Measurements from ENCODE around the gene C19orf67. TPM values are rescaled to one million over a fixed set of nuclear protein-coding genes. Genes with fewer than 3 reads are reported as not detected.
"Not testable (repeated sequence)": the region's sequence is repeated elsewhere in the genome, so short reads cannot be mapped to it uniquely, and the experiment has no call there.

Gene C19orf67
- total and polyA plus RNA-seq, 2 experiments from 2014 or later, result not detected

DNA sequence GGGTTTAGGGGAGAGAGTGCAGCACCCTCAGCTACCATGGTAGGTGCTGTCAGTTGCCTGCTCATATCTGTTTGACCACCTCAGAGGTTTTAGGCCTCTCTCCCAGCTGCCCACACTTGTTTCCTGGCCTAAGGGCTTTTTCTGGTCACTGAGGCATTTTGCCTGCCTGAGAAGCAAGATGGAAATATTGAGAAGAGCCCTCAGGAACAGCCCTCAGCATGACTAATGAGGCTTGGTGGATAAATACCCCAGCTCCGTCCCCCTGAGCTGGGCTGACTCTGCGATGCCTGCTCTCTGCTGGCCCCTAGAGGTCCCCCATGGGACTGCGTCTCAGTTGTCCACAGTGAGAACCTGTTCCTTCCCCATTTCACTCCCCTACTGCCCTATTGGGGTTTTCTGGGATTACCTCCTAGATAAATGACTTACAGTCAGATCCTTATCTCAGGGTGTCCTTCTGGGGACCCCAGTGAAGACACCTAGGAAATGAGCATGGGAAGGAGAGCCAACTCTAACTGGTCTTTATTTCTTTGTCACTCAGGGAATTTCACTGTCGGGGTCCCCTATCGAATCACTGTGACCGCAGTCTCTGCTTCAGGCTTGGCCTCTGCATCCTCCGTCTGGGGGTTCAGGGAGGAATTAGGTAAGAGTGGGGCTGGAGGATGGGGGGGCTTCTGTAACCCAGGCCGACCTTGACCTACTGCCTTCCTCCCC, 37.0 kb downstream of the C19orf67 start:
- no peak overlapping the region for H3K27ac ChIP-seq (ENCODE audit: low read depth)
- H3K4me3 ChIP-seq, result no peak overlapping the region
- H3K4me1 Mint-ChIP-seq, result no peaks in the 10 kb centered on the region
- H3K27me3 Mint-ChIP-seq (ENCODE audit: insufficient read depth, low read depth, poor library complexity), result peaks cover 8% of the 10 kb centered on the region
- H3F3A ChIP-seq (replicated peaks; ENCODE audit: low read depth), result no peaks in the 10 kb centered on the region
- no peak overlapping the region for H2AFZ ChIP-seq
- no peaks in the 10 kb centered on the region for H3K79me2 ChIP-seq (replicated peaks; ENCODE audit: insufficient read depth)
- no peak overlapping the region for H3K4me2 ChIP-seq
- H3K9me2 ChIP-seq (ENCODE audit: insufficient read depth), result no peaks in the 10 kb centered on the region
- H3K4me3 Mint-ChIP-seq, result no peak overlapping the region
- peaks cover 8% of the 10 kb centered on the region; the same call in 2 of the 3 replicates for H3K9me3 Mint-ChIP-seq
- H3K36me3 ChIP-seq (ENCODE audit: insufficient read depth), result no peaks in the 10 kb centered on the region
- TF ChIP-seq ZNF331 (CRISPR knock-in tag; IDR thresholded peaks at IDR 0.05; ENCODE audit: low read depth), result no peak
- TF ChIP-seq EZH2phosphoT487 (IDR thresholded peaks at IDR 0.05; ENCODE audit: unreplicated experiment), result no peak
- TF ChIP-seq, protein P1, sequence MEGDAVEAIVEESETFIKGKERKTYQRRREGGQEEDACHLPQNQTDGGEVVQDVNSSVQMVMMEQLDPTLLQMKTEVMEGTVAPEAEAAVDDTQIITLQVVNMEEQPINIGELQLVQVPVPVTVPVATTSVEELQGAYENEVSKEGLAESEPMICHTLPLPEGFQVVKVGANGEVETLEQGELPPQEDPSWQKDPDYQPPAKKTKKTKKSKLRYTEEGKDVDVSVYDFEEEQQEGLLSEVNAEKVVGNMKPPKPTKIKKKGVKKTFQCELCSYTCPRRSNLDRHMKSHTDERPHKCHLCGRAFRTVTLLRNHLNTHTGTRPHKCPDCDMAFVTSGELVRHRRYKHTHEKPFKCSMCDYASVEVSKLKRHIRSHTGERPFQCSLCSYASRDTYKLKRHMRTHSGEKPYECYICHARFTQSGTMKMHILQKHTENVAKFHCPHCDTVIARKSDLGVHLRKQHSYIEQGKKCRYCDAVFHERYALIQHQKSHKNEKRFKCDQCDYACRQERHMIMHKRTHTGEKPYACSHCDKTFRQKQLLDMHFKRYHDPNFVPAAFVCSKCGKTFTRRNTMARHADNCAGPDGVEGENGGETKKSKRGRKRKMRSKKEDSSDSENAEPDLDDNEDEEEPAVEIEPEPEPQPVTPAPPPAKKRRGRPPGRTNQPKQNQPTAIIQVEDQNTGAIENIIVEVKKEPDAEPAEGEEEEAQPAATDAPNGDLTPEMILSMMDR (conservative IDR thresholded peaks at IDR 0.05; ENCODE audit: low read depth in 2 of 2), result peak; percentile 84 to 86
- TF ChIP-seq, protein P2, sequence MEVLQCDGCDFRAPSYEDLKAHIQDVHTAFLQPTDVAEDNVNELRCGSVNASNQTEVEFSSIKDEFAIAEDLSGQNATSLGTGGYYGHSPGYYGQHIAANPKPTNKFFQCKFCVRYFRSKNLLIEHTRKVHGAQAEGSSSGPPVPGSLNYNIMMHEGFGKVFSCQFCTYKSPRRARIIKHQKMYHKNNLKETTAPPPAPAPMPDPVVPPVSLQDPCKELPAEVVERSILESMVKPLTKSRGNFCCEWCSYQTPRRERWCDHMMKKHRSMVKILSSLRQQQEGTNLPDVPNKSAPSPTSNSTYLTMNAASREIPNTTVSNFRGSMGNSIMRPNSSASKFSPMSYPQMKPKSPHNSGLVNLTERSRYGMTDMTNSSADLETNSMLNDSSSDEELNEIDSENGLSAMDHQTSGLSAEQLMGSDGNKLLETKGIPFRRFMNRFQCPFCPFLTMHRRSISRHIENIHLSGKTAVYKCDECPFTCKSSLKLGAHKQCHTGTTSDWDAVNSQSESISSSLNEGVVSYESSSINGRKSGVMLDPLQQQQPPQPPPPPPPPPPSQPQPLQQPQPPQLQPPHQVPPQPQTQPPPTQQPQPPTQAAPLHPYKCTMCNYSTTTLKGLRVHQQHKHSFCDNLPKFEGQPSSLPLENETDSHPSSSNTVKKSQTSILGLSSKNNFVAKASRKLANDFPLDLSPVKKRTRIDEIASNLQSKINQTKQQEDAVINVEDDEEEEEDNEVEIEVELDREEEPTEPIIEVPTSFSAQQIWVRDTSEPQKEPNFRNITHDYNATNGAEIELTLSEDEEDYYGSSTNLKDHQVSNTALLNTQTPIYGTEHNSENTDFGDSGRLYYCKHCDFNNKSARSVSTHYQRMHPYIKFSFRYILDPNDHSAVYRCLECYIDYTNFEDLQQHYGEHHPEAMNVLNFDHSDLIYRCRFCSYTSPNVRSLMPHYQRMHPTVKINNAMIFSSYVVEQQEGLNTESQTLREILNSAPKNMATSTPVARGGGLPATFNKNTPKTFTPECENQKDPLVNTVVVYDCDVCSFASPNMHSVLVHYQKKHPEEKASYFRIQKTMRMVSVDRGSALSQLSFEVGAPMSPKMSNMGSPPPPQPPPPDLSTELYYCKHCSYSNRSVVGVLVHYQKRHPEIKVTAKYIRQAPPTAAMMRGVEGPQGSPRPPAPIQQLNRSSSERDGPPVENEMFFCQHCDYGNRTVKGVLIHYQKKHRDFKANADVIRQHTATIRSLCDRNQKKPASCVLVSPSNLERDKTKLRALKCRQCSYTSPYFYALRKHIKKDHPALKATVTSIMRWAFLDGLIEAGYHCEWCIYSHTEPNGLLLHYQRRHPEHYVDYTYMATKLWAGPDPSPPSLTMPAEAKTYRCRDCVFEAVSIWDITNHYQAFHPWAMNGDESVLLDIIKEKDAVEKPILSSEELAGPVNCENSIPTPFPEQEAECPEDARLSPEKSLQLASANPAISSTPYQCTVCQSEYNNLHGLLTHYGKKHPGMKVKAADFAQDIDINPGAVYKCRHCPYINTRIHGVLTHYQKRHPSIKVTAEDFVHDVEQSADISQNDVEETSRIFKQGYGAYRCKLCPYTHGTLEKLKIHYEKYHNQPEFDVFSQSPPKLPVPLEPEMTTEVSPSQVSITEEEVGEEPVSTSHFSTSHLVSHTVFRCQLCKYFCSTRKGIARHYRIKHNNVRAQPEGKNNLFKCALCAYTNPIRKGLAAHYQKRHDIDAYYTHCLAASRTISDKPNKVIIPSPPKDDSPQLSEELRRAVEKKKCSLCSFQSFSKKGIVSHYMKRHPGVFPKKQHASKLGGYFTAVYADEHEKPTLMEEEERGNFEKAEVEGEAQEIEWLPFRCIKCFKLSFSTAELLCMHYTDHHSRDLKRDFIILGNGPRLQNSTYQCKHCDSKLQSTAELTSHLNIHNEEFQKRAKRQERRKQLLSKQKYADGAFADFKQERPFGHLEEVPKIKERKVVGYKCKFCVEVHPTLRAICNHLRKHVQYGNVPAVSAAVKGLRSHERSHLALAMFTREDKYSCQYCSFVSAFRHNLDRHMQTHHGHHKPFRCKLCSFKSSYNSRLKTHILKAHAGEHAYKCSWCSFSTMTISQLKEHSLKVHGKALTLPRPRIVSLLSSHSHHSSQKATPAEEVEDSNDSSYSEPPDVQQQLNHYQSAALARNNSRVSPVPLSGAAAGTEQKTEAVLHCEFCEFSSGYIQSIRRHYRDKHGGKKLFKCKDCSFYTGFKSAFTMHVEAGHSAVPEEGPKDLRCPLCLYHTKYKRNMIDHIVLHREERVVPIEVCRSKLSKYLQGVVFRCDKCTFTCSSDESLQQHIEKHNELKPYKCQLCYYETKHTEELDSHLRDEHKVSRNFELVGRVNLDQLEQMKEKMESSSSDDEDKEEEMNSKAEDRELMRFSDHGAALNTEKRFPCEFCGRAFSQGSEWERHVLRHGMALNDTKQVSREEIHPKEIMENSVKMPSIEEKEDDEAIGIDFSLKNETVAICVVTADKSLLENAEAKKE (CRISPR knock-in tag; IDR thresholded peaks at IDR 0.05), result no peak
- TF ChIP-seq STAT1 (IDR thresholded peaks at IDR 0.05; ENCODE audit: unreplicated experiment), result no peak
- TF ChIP-seq EZH2 (IDR thresholded peaks at IDR 0.05; ENCODE audit: low read depth, unreplicated experiment), result no peak
- TF ChIP-seq, protein P3, sequence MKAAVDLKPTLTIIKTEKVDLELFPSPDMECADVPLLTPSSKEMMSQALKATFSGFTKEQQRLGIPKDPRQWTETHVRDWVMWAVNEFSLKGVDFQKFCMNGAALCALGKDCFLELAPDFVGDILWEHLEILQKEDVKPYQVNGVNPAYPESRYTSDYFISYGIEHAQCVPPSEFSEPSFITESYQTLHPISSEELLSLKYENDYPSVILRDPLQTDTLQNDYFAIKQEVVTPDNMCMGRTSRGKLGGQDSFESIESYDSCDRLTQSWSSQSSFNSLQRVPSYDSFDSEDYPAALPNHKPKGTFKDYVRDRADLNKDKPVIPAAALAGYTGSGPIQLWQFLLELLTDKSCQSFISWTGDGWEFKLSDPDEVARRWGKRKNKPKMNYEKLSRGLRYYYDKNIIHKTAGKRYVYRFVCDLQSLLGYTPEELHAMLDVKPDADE (IDR thresholded peaks at IDR 0.05), result no peak
- H3K4me1 ChIP-seq (ENCODE audit: insufficient read depth), result no peaks in the 10 kb centered on the region
- no peaks in the 10 kb centered on the region; the same call in 1 of the 2 replicates for H4K20me1 ChIP-seq (replicated peaks; ENCODE audit: insufficient read depth)
- no peaks in the 10 kb centered on the region for H3K27me3 ChIP-seq (ENCODE audit: insufficient read depth)
- ATAC-seq, result peak; percentile 98
- peak; percentile 86 for DNase-seq (ENCODE audit: low spot score)
- peaks cover 29% of the 10 kb centered on the region for H3K36me3 Mint-ChIP-seq (ENCODE audit: low read depth)
- no peak overlapping the region for H3K27ac Mint-ChIP-seq

DNA sequence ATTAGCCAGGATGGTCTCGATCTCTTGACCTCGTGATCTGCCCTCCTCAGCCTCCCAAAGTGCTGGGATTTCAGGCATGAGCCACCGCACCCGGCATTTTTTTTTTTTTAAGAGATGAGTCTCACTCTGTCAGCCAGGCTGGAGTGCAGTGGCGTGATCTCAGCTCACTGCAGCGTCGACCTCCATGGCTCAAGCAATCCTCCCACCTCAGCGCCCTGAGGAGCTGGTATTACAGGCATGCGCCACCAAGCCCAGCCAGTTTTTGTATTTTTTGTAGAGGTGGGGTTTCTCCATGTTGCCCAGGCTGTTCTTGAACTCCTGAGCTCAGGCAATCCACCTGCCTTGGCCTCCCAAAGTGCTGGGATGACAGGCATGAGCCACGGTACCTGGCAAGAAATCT, 37.7 kb downstream of the C19orf67 start:
- H3K36me3 Mint-ChIP-seq (ENCODE audit: low read depth), result peaks cover 28% of the 10 kb centered on the region
- not testable (repeated sequence) for H3K4me3 ChIP-seq; DNase-seq (ENCODE audit: low spot score); H3K27me3 Mint-ChIP-seq (ENCODE audit: insufficient read depth, low read depth, poor library complexity); ATAC-seq; H3K79me2 ChIP-seq (replicated peaks; ENCODE audit: insufficient read depth); H3K4me1 ChIP-seq (ENCODE audit: insufficient read depth); H3F3A ChIP-seq (replicated peaks; ENCODE audit: low read depth); H3K4me3 Mint-ChIP-seq; H2AFZ ChIP-seq; H3K9me3 Mint-ChIP-seq; H3K4me1 Mint-ChIP-seq; H3K36me3 ChIP-seq (ENCODE audit: insufficient read depth); H3K27ac Mint-ChIP-seq; H3K27ac ChIP-seq (ENCODE audit: low read depth); H3K4me2 ChIP-seq; H3K9me2 ChIP-seq (ENCODE audit: insufficient read depth); H3K27me3 ChIP-seq (ENCODE audit: insufficient read depth); H4K20me1 ChIP-seq (replicated peaks; ENCODE audit: insufficient read depth)
